ENCODE data around the gene DSC2. TPM values are rescaled to one million over a fixed set of nuclear protein-coding genes. Genes with fewer than 3 reads are reported as not detected.

DSC2 gene
- total and polyA plus RNA-seq, 2 donors (not counting 1 experiment from before 2014, with no cell fraction given): 0.01 TPM; not detected in 1

GRCh38 chr18:31143025-31143424 is 40.8 kb upstream of the DSC2 start:
- H3K27me3 ChIP-seq (replicated peaks in 1 of 4; ENCODE audit: control extremely low read depth in 1 of 4, control insufficient read depth in 3 of 4, insufficient read depth in 4 of 4, low read length in 3 of 4): no peaks in the 10 kb centered on the region
- ChIA-PET POLR2A (no interaction called here), CTCF (no interaction called here)
- H3K4me2 ChIP-seq (replicated peaks; ENCODE audit: low read depth, low read length, poor library complexity, severe bottlenecking): no peak overlapping the region
- no peak overlapping the region for H2AFZ ChIP-seq (ENCODE audit: insufficient read depth, low read depth, low read length, poor library complexity, severe bottlenecking)
- DNase-seq: no peak
- no CpG with 5 or more reads among the region's 3 CpGs for WGBS (ENCODE audit: insufficient coverage)
- H3K9ac ChIP-seq (ENCODE audit: low read length): no peak overlapping the region
- H3K4me3 ChIP-seq (ENCODE audit: control extremely low read depth in 1 of 5, extremely low read depth in 1 of 5, insufficient read depth in 1 of 5, low read depth in 2 of 5, low read length in 4 of 5): no peak overlapping the region
- Mint-ChIP-seq H3K9me3 (ENCODE audit: insufficient read depth) (no peaks in the 10 kb centered on the region), H3K4me1 (no peaks in the 10 kb centered on the region), H3K27me3 (no peaks in the 10 kb centered on the region), H3K4me3 (no peak overlapping the region), H3K27ac (no peak overlapping the region)
- no peaks in the 10 kb centered on the region for H3K36me3 ChIP-seq (replicated peaks in 1 of 2; ENCODE audit: control extremely low read depth in 1 of 2, control insufficient read depth in 1 of 2, extremely low read depth in 1 of 2, insufficient read depth in 2 of 2, low read length in 1 of 2)
- no peak for TF ChIP-seq EZH2 (IDR thresholded peaks at IDR 0.05; ENCODE audit: borderline replicate concordance, insufficient read depth, low read depth, low read length, poor library complexity, severe bottlenecking)
- TF ChIP-seq CTCF (IDR thresholded peaks at IDR 0.05): no peak
- ATAC-seq (ENCODE audit: low read depth): no peak
- H3K9me3 ChIP-seq (ENCODE audit: control extremely low read depth in 1 of 3, control insufficient read depth in 2 of 3, insufficient read depth in 1 of 3, low read length in 2 of 3): peaks cover 0 to 4% (median 0%) of the 10 kb centered on the region in 3 donors
- no peaks in the 10 kb centered on the region for H4K20me1 ChIP-seq (ENCODE audit: control insufficient read depth, insufficient read depth, low read length, poor library complexity, severe bottlenecking)
- intact Hi-C loops (cut with micrococcal nuclease): no loop called here
- no peak overlapping the region for H3K27ac ChIP-seq (ENCODE audit: low read length in 2 of 2)
- no peaks in the 10 kb centered on the region for H3K79me2 ChIP-seq (ENCODE audit: control insufficient read depth, insufficient read depth, low read length)
- H3K4me1 ChIP-seq (ENCODE audit: control insufficient read depth in 2 of 2, insufficient read depth in 2 of 2, low read length in 2 of 2): no peaks in the 10 kb centered on the region

- Mint-ChIP-seq H3K4me1 (no peaks in the 10 kb centered on the region), H3K27me3 (no peaks in the 10 kb centered on the region), H3K9me3 (ENCODE audit: insufficient read depth) (no peaks in the 10 kb centered on the region), H3K4me3 (no peak overlapping the region), H3K27ac (no peak overlapping the region)
- ATAC-seq (ENCODE audit: low read depth) (no peak), DNase-seq (no peak)
- Histone ChIP-seq H3K9me3 (ENCODE audit: control extremely low read depth in 1 of 3, control insufficient read depth in 2 of 3, insufficient read depth in 1 of 3, low read length in 2 of 3) (no peaks in the 10 kb centered on the region), H2AFZ (ENCODE audit: insufficient read depth, low read depth, low read length, poor library complexity, severe bottlenecking) (no peak overlapping the region), H3K9ac (ENCODE audit: low read length) (no peak overlapping the region), H3K4me2 (replicated peaks; ENCODE audit: low read depth, low read length, poor library complexity, severe bottlenecking) (no peak overlapping the region), H3K27ac (ENCODE audit: low read length in 2 of 2) (no peak overlapping the region), H3K4me3 (ENCODE audit: control extremely low read depth in 1 of 5, extremely low read depth in 1 of 5, insufficient read depth in 1 of 5, low read depth in 2 of 5, low read length in 4 of 5) (no peak overlapping the region), H3K36me3 (replicated peaks in 1 of 2; ENCODE audit: control extremely low read depth in 1 of 2, control insufficient read depth in 1 of 2, extremely low read depth in 1 of 2, insufficient read depth in 2 of 2, low read length in 1 of 2) (no peaks in the 10 kb centered on the region), H4K20me1 (ENCODE audit: control insufficient read depth, insufficient read depth, low read length, poor library complexity, severe bottlenecking) (no peaks in the 10 kb centered on the region), H3K27me3 (replicated peaks in 1 of 4; ENCODE audit: control extremely low read depth in 1 of 4, control insufficient read depth in 3 of 4, insufficient read depth in 4 of 4, low read length in 3 of 4) (no peaks in the 10 kb centered on the region), H3K79me2 (ENCODE audit: control insufficient read depth, insufficient read depth, low read length) (no peaks in the 10 kb centered on the region), H3K4me1 (ENCODE audit: control insufficient read depth in 2 of 2, insufficient read depth in 2 of 2, low read length in 2 of 2) (no peaks in the 10 kb centered on the region)
- intact Hi-C loops (cut with micrococcal nuclease): no loop called here
- CTCF ChIA-PET: no interaction called here
- WGBS (ENCODE audit: insufficient coverage): no CpG with 5 or more reads among the region's 1 CpG
- TF ChIP-seq EZH2 (IDR thresholded peaks at IDR 0.05; ENCODE audit: borderline replicate concordance, insufficient read depth, low read depth, low read length, poor library complexity, severe bottlenecking): no peak
- TF ChIP-seq CTCF (IDR thresholded peaks at IDR 0.05): no peak
- POLR2A ChIA-PET: no interaction called here
These were observed 36.5 kb upstream of the DSC2 start for GRCh38 chr18:31138709-31139108.
